Trophoblast cell (in vitro differentiated cells and primary cell): Measurements from ENCODE around the gene WNK3.

Source experiments
- DNase-seq, 2 donors: peaks; one replicate each; pipeline ENCODE4 v3.0.0-alpha.2; 2016
- H2AFZ ChIP-seq: 2 replicates; pipeline ENCODE4 v1.6.1; 2013; ENCODE audit warnings: low read length, moderate library complexity, mild to moderate bottlenecking; ENCODE audit not compliant: insufficient read depth, poor library complexity
- H2AK5ac ChIP-seq: 2 replicates; pipeline ENCODE4 v1.6.1; 2013; ENCODE audit warnings: mild to moderate bottlenecking, low read length
- H2BK120ac ChIP-seq: 2 replicates; pipeline ENCODE4 v1.6.1; 2013; ENCODE audit warnings: low read length, mild to moderate bottlenecking, moderate library complexity; ENCODE audit not compliant: insufficient read depth, poor library complexity
- H2BK12ac ChIP-seq: 2 replicates; pipeline ENCODE4 v1.6.1; 2013; ENCODE audit warnings: mild to moderate bottlenecking, low read length, moderate library complexity
- H2BK5ac ChIP-seq: 2 replicates; pipeline ENCODE4 v1.6.1; 2013; ENCODE audit warnings: low read length, low read depth, moderate library complexity, mild to moderate bottlenecking; ENCODE audit not compliant: poor library complexity
- H3K14ac ChIP-seq: 2 replicates; pipeline ENCODE4 v1.6.1; 2013; ENCODE audit warnings: mild to moderate bottlenecking, low read length
- H3K18ac ChIP-seq: 2 replicates; pipeline ENCODE4 v1.6.1; 2013; ENCODE audit warnings: mild to moderate bottlenecking, low read length
- H3K23ac ChIP-seq: 2 replicates; pipeline ENCODE4 v1.6.1; 2013; ENCODE audit warnings: low read length
- H3K27ac ChIP-seq: 2 replicates; pipeline ENCODE4 v1.5.1; 2013; ENCODE audit warnings: low read depth, mild to moderate bottlenecking, inconsistent platforms, low read length, moderate library complexity
- H3K27me3 ChIP-seq: 2 replicates; pipeline ENCODE4 v1.6.1; 2013; ENCODE audit warnings: inconsistent platforms, mild to moderate bottlenecking, low read length, moderate library complexity; ENCODE audit not compliant: insufficient read depth
- H3K36me3 ChIP-seq, 2 experiments: 1 replicate in 1 of 2; 2 replicates in 1 of 2; pipeline ENCODE4 v1.6.1; 2013; ENCODE audit warnings: low read length in 2 of 2, mild to moderate bottlenecking in 2 of 2, moderate library complexity in 1 of 2; ENCODE audit not compliant: insufficient read depth in 2 of 2, control insufficient read depth in 1 of 2
- H3K4ac ChIP-seq: 2 replicates; pipeline ENCODE4 v1.6.1; 2013; ENCODE audit warnings: low read depth, mild to moderate bottlenecking, low read length, moderate library complexity
- H3K4me1 ChIP-seq, 2 experiments: 1 replicate in 1 of 2; 2 replicates in 1 of 2; pipeline ENCODE4 v1.6.1; 2013; ENCODE audit warnings: low read length in 2 of 2, mild to moderate bottlenecking in 2 of 2, moderate library complexity in 1 of 2; ENCODE audit not compliant: insufficient read depth in 2 of 2, control insufficient read depth in 1 of 2
- H3K4me2 ChIP-seq: 2 replicates; pipeline ENCODE4 v1.6.1; 2013; ENCODE audit warnings: inconsistent platforms, mild to moderate bottlenecking, low read length, moderate library complexity
- H3K4me3 ChIP-seq: 2 replicates; pipeline ENCODE4 v1.5.1; 2013; ENCODE audit warnings: mild to moderate bottlenecking, low read depth, low read length, inconsistent platforms
- H3K79me1 ChIP-seq: one replicate; pipeline ENCODE4 v1.6.1; 2013; ENCODE audit warnings: low read length
- H3K79me2 ChIP-seq: 2 replicates; pipeline ENCODE4 v1.6.1; 2013; ENCODE audit warnings: low read length, mild to moderate bottlenecking; ENCODE audit not compliant: control insufficient read depth, insufficient read depth, poor library complexity
- H3K9ac ChIP-seq: 2 replicates; pipeline ENCODE4 v1.6.1; 2013; ENCODE audit warnings: mild to moderate bottlenecking, low read length
- H3K9me3 ChIP-seq: 2 replicates; pipeline ENCODE4 v1.6.1; 2013; ENCODE audit warnings: low read depth, mild to moderate bottlenecking, control low read depth, inconsistent platforms, low read length; ENCODE audit not compliant: insufficient read depth
- H4K12ac ChIP-seq: 2 replicates; pipeline ENCODE4 v1.6.1; 2013; ENCODE audit warnings: low read depth, mild to moderate bottlenecking, low read length, moderate library complexity
- H4K8ac ChIP-seq: 2 replicates; pipeline ENCODE4 v1.6.1; 2013; ENCODE audit warnings: low read depth, mild to moderate bottlenecking, low read length, moderate library complexity
- H4K91ac ChIP-seq: one replicate; pipeline ENCODE4 v1.6.1; 2013; ENCODE audit warnings: low read depth, mild to moderate bottlenecking, low read length, moderate library complexity
- WGBS: extraction: QIAGEN DNeasy Blood & Tissue Kit; methylation state at CpG from one replicate; pipeline ENCODE4 v1.1.7; 2013; ENCODE audit warnings: missing lambda C conversion rate; ENCODE audit not compliant: insufficient read length, insufficient coverage; ENCODE audit errors: extremely low coverage; 5-methylcytosine and 5-hydroxymethylcytosine counted together

The WNK3 gene

DNA sequence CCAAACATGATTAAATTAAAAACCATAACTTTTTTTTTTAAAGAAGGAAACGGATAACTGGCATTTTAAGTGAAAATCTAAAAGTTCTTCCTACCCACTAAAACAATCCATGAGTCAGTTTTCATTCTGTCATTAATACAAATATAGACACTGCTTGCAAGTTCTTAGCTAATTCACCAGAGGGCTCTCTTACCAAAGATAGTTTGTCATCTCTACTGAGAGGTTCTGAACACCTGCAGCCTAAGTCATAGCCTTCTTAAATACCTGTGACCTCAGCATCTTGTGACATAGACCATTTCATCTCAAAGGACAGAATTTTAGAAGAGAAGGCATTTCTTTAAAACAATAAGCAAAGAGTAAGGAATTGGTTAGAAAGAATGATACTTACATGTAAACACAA is 109.5 kb downstream of the WNK3 start:
- no peak overlapping the region for H3K18ac ChIP-seq
- H3K23ac ChIP-seq, result no peak overlapping the region
- WGBS, result no CpG with 5 or more reads among the region's 1 CpG
- no peak overlapping the region for H2AK5ac ChIP-seq
- H2BK120ac ChIP-seq, result no peak overlapping the region
- no peak overlapping the region for H2BK12ac ChIP-seq
- no peaks in the 10 kb centered on the region for H3K79me2 ChIP-seq
- H3K14ac ChIP-seq, result no peak overlapping the region
- H3K36me3 ChIP-seq, result no peaks in the 10 kb centered on the region
- no peak overlapping the region for H3K4ac ChIP-seq
- no peak overlapping the region for H3K27ac ChIP-seq
- H2AFZ ChIP-seq, result no peak overlapping the region
- no peaks in the 10 kb centered on the region for H3K27me3 ChIP-seq
- no peaks in the 10 kb centered on the region for H3K9me3 ChIP-seq
- DNase-seq, result peak; percentile 24 to 71
- no peak overlapping the region for H3K9ac ChIP-seq
- H3K4me2 ChIP-seq, result no peak overlapping the region
- H3K4me1 ChIP-seq, result no peaks in the 10 kb centered on the region
- no peak overlapping the region for H2BK5ac ChIP-seq
- no peak overlapping the region for H3K4me3 ChIP-seq
- H4K91ac ChIP-seq, result no peak overlapping the region
- no peak overlapping the region for H4K8ac ChIP-seq
- H3K79me1 ChIP-seq, result no peaks in the 10 kb centered on the region
- no peak overlapping the region for H4K12ac ChIP-seq

DNA sequence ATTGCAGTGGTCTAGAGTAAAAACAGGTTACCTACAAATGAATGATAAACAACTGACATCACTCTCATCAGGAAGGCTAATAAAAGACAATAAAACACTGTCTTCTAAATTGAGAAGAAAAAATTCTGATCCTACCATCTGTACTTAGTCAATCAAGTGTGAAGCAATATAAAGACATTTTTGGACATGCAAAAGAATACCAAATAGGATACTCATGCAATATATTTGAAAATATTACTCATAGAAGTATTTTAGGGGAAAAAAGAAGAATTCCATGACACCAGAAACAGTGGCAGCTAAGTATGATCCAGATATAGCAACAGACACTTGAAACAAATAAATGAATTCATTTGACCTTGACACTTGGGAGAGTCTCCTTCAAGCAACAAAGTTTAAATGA is 111.0 kb downstream of the WNK3 start:
- Histone ChIP-seq H2BK120ac (no peak overlapping the region), H3K79me2 (no peaks in the 10 kb centered on the region), H3K14ac (no peak overlapping the region), H3K4me3 (no peak overlapping the region), H3K4ac (no peak overlapping the region), H3K27me3 (no peaks in the 10 kb centered on the region), H4K12ac (no peak overlapping the region), H3K79me1 (no peaks in the 10 kb centered on the region), H4K8ac (no peak overlapping the region), H3K4me1 (no peaks in the 10 kb centered on the region), H2BK5ac (no peak overlapping the region), H2AFZ (no peak overlapping the region), H2BK12ac (no peak overlapping the region), H3K18ac (no peak overlapping the region), H3K23ac (no peak overlapping the region), H3K27ac (no peak overlapping the region), H3K4me2 (no peak overlapping the region), H2AK5ac (no peak overlapping the region), H3K9me3 (no peaks in the 10 kb centered on the region), H3K9ac (no peak overlapping the region), H4K91ac (no peak overlapping the region), H3K36me3 (no peaks in the 10 kb centered on the region)
- no peak for DNase-seq

DNA sequence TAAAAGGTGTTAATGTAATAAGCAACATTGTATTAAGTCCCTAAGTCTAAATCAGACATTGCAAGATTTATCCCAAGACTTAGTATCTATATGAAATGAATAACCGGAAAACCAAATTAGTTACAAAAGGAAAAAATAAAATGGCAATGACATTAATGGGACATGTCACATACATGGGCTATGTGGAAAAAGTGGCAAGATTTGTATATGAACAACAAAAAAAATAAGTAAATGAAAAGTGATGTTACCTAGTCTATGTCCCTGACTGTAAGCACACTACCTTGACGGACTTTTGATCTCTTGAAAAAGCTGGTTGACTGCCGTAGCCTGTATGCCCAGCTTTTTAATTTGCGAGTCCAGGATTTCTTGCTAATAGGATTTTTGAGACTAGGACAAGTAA is 119.3 kb downstream of the WNK3 start:
- Histone ChIP-seq H2AK5ac (no peak overlapping the region), H2BK120ac (no peak overlapping the region), H4K8ac (no peak overlapping the region), H3K27ac (no peak overlapping the region), H3K27me3 (no peaks in the 10 kb centered on the region), H3K14ac (no peak overlapping the region), H4K91ac (no peak overlapping the region), H3K23ac (no peak overlapping the region), H3K4me3 (no peak overlapping the region), H2BK12ac (no peak overlapping the region), H3K4me1 (no peaks in the 10 kb centered on the region), H3K4me2 (no peak overlapping the region), H3K18ac (no peak overlapping the region), H3K79me1 (no peaks in the 10 kb centered on the region), H3K9me3 (no peaks in the 10 kb centered on the region), H4K12ac (no peak overlapping the region), H3K36me3 (no peaks in the 10 kb centered on the region), H2BK5ac (no peak overlapping the region), H2AFZ (no peak overlapping the region), H3K79me2 (no peaks in the 10 kb centered on the region), H3K4ac (no peak overlapping the region), H3K9ac (no peak overlapping the region)
- no peak for DNase-seq
- no CpG with 5 or more reads among the region's 4 CpGs for WGBS

DNA sequence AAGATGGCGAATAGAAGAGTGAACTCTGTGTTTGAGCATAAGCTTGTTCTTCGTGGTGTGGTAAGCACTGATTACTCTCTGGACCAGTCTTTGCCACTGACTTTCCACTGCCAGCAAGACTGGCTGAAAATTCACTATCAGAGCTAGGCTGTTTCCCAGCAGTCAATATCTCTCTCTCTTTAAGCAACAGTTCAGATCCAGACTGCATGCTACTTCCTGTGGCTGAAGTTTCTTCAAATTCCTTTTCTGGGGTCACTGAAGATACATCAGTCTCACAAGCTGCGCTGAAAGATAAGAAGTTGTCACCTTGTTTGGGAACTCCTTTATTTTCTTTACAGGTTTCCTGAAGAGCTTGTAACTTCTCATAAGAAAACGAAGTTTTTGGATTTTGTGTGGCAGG is 120.8 kb downstream of the WNK3 start:
- H3K4me3 ChIP-seq, result no peak overlapping the region
- no peak overlapping the region for H2BK120ac ChIP-seq
- H3K4ac ChIP-seq, result no peak overlapping the region
- H3K9ac ChIP-seq, result no peak overlapping the region
- no peaks in the 10 kb centered on the region for H3K9me3 ChIP-seq
- H2BK12ac ChIP-seq, result no peak overlapping the region
- no peak overlapping the region for H3K18ac ChIP-seq
- no peaks in the 10 kb centered on the region for H3K79me1 ChIP-seq
- H3K23ac ChIP-seq, result no peak overlapping the region
- no peak overlapping the region for H3K27ac ChIP-seq
- no peak overlapping the region for H4K12ac ChIP-seq
- no peak overlapping the region for H2AK5ac ChIP-seq
- H3K4me2 ChIP-seq, result no peak overlapping the region
- H2AFZ ChIP-seq, result no peak overlapping the region
- no CpG with 5 or more reads among the region's 4 CpGs for WGBS
- H3K14ac ChIP-seq, result no peak overlapping the region
- H4K91ac ChIP-seq, result no peak overlapping the region
- H3K4me1 ChIP-seq, result no peaks in the 10 kb centered on the region
- H3K36me3 ChIP-seq, result no peaks in the 10 kb centered on the region
- no peak overlapping the region for H2BK5ac ChIP-seq
- DNase-seq, result no peak
- no peak overlapping the region for H4K8ac ChIP-seq
- H3K27me3 ChIP-seq, result no peaks in the 10 kb centered on the region
- no peaks in the 10 kb centered on the region for H3K79me2 ChIP-seq
